GM13976 (cell line): ENCODE results near the gene LAPTM4A.

Source experiments
- DNase-seq: peaks from one replicate; pipeline ENCODE4 v3.0.0; 2012; ENCODE audit warnings: low spot score
- in situ Hi-C: fragments of 300-500 bp; cut with MboI; formaldehyde crosslinking; loops from one replicate; pipeline ENCODE4 v1.12.0; 2022; ENCODE audit warnings: low sequenced_read_pairs, mixed read lengths, inconsistent platforms; ENCODE audit not compliant: unreplicated experiment
- TF ChIP-seq, protein P1 (sequence below): IDR thresholded peaks from 2 replicates; pipeline ENCODE4 v1.5.1; 2012; ENCODE audit warnings: borderline replicate concordance, mild to moderate bottlenecking; ENCODE audit not compliant: insufficient read depth; ENCODE audit errors: extremely low read depth, missing control alignments, control extremely low read depth

LAPTM4A gene

DNA sequence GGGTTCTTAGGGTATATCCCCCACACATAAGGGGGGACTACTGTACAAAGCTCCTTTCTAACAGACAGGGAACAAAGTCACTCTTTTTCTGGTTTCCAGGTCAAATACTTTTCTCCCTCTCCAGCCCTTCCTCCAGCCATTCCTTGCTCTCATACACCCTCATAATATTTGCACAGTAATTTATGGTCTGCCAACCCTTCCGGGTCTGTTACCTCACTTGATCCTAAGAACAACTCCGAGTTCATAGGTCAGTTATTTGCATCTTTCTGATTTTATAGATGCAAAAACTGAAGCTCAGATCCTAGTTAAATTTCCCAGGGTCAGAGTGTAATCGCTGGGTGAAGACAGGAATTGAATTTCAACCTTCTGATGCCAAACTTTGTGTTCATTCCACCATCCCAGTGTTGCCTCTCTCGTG, 24.2 kb downstream of the LAPTM4A start:
- TF ChIP-seq, protein P1, sequence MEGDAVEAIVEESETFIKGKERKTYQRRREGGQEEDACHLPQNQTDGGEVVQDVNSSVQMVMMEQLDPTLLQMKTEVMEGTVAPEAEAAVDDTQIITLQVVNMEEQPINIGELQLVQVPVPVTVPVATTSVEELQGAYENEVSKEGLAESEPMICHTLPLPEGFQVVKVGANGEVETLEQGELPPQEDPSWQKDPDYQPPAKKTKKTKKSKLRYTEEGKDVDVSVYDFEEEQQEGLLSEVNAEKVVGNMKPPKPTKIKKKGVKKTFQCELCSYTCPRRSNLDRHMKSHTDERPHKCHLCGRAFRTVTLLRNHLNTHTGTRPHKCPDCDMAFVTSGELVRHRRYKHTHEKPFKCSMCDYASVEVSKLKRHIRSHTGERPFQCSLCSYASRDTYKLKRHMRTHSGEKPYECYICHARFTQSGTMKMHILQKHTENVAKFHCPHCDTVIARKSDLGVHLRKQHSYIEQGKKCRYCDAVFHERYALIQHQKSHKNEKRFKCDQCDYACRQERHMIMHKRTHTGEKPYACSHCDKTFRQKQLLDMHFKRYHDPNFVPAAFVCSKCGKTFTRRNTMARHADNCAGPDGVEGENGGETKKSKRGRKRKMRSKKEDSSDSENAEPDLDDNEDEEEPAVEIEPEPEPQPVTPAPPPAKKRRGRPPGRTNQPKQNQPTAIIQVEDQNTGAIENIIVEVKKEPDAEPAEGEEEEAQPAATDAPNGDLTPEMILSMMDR = no peak
- in situ Hi-C loops = no loop called here
- DNase-seq = no peak

- DNase-seq = no peak
- TF ChIP-seq, protein P1 = no peak
- in situ Hi-C loops = no loop called here
Observed at GRCh38 chr2:20025065-20025786, 26.2 kb downstream of the LAPTM4A start.

DNA sequence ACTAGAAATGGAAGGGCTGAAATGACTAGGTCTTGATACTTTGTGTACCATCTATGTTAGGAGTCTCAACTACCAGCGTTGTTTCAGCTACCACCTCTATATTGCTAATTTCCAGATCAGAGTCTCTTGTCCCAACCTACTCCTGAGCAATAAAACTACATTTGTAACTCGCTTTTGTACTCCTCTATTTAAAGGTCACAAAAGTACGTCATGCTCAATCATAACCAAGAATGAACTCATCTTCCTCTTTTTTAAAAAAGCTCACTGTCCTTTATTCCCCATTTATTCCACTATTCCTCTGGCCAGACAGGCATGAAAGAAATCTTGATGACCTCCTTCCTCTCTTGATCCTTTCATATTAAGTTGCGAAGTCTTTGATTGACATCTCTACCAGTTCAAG, 27.7 kb downstream of the LAPTM4A start:
- in situ Hi-C loops = no loop called here
- TF ChIP-seq, protein P1 = no peak
- no peak for DNase-seq

- DNase-seq = no peak
- TF ChIP-seq, protein P1 = no peak
- in situ Hi-C loops = no loop called here
Observed at GRCh38 chr2:20021405-20022009, 29.9 kb downstream of the LAPTM4A start.

DNA sequence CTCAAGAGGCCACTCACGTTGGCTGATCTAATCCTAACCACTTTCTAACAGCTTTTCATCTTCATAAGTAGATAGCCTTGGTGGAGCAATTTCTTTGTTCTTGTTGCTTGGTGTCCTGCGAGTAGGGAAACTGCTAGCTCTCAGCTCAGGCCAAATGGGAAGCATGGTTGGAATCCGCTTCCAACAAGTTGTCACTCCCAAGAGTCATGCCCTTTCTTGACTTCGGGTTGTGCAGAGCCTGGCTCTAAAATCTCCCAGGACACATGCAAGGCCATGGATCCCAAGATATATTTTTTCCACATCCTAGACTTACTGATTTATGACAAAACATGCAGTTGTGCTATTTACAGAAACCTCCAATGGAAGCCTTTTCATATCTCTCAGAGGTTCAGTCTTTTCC, 31.7 kb downstream of the LAPTM4A start:
- TF ChIP-seq, protein P1 = no peak
- DNase-seq = no peak
- in situ Hi-C loops = loop anchor here (10.0 kb wide), 1 partner anchor 75 kb away; no protein-coding TSS in a partner anchor

GRCh38 chr2:20018601-20019152, 32.8 kb downstream of the LAPTM4A start:
- in situ Hi-C loops = loop anchor here (10.0 kb wide), 1 partner anchor 76 kb away; no protein-coding TSS in a partner anchor
- no peak for DNase-seq
- TF ChIP-seq, protein P1 = no peak
